H4 (cell line): ENCODE results near the gene ZBTB7C. TPM values are rescaled to one million over a fixed set of nuclear protein-coding genes. Genes with fewer than 3 reads are reported as not detected.

Experiments used
- DNase-seq: peaks from one replicate; pipeline ENCODE4 v3.0.0-alpha.2; 2015; ENCODE audit warnings: low spot score
- total RNA-seq: library from RNA; depleted of rRNA; stranded (reverse); fragments of >200 nt; shearing (Covaris generic); gene quantifications from 2 replicates; pipeline ENCODE4 v1.2.3, GENCODE V29; 2014

The ZBTB7C gene
- total RNA-seq, 1 experiment from 2014 or later = 1.1 TPM

- no peak for DNase-seq
Measured at GRCh38 chr18:48217258-48218250, 191.6 kb downstream of the ZBTB7C start.

DNA sequence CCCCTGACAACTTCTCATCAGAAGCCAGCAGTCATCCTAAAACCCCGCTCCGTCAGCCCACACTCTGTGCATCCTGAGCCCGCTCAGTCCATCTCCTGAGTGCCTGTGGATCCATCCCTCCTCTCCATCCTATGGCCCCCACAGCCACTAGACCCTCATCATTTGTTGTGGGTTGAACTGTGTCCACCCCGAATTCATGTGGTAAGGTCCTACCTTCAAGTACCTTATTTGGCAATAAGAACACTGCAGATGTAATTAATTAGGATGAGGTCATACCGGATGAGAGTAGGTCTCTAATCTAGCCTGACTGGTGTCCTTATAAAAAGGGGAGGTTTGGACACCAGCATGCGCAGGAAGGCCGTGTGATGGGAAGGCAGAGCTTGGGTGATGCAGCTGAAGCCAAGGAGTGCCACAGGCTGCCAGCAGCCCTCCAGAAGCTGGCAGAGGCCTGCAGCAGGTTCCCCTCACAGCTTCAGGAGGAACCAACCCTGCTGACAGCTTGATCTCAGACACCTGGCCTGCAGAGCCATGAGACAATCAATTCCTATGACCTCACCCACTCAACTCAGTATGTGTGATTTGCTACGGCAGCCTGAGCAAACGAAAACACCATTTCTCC is 192.4 kb downstream of the ZBTB7C start:
- peak; percentile 50 for DNase-seq

DNA sequence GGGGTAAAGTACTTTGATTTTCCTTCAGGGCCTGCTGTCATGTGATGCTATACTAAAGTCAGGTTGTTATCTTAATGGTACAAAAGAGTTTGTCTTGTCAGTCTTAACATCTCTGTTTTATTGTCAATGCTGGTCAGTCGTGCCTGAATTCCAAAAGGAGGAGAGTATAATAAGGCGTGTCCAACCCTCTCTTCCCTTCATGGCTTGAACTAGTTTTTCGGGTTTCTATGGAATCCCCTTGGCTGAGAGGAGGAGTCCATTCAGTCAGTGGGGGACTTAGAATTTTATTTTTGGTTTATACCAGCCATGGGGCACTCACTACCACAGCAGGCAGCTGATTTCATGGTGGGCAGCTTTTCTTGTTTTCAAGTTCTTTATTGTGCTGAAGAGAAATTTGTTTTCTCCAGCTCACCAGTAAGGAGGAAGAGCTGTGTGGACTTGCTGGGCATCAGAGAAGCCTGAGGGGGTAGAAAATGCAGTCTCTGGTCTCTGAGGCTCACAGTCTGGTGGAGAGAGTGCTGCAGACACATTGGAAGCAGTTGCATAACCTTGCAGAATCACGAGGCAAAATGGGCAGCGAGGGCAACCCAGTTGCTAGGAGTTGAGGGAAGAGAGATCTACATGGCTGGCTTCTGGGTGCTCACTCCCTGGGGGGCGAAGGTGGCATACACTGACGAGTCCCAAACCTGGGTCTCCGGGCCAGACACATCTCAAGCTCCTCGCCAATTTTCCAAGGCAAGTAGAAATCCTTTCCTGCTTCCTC is 193.1 kb downstream of the ZBTB7C start:
- DNase-seq = no peak

DNA sequence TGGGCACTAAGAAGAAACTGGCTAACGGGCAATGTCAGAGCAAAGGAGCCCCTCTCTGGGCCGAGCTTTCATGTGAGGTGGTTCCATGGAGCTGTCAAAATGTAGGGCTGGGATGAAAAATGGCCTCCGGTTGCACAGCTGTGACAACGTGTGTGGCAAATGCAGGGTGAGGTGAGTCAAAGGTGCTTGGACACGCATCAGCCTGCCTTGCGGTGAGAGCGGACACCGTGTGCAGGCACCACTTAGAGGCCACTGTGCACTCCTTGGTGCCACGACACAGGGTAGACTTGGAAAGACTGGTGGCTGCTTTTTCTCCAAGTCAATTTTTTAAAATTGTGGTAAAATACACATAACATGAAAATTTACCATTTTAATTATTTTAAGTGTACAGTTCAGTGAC is 195.4 kb downstream of the ZBTB7C start:
- DNase-seq = no peak

DNA sequence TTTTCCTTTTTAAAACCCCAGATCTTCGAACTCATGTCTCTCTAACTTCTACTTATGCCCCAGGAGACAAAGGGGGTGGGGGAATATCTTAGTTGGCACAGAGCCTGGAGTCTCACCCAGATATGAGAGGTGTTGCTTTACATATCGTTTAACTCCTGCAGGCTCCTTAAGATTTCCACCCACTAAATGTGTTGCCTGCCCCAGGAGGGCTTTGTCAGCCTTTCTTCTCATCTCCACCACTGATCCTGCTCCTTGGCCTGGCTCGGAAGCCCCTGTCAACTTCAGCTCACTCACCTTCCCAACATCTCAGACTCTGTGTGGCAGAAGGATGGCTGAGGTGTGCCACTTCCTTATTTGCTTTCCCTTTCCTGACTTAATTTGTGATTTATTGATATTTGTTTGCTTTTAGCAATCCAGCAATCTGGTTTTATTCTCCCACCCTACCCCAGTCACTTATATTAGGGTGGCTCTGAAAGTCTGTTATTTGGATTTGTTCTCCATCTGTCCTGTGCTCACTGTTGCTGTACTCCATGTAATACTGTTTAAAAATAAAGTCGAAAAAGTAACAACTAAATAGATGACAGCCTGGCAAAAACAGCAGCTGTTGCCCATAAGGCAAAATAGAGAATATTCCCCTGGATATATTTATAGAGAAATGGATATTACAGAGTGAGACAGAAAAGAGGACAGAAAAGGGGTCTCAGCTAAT is 200.6 kb downstream of the ZBTB7C start:
- DNase-seq = no peak

DNA sequence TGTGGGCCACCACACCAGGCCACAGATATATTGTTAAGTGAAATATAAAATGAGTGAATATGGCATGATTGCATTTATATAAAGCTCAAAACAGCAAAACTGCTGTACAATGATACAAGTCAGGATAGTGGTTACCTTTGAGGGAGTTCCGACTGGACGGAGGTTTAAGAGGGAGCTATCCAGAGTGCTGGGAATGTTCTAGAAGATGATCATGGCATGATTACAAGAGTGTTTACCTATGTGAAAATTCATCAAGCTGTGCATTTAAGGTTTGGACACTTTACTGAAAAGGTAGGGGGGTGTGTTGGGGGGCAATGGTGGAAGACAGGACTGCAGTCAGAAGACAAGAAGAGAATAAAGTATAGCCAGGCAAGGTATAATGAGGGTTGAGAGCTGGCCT is 201.4 kb downstream of the ZBTB7C start:
- no peak for DNase-seq

- DNase-seq = no peak
Measured at GRCh38 chr18:48206887-48207286, 202.3 kb downstream of the ZBTB7C start.

DNA sequence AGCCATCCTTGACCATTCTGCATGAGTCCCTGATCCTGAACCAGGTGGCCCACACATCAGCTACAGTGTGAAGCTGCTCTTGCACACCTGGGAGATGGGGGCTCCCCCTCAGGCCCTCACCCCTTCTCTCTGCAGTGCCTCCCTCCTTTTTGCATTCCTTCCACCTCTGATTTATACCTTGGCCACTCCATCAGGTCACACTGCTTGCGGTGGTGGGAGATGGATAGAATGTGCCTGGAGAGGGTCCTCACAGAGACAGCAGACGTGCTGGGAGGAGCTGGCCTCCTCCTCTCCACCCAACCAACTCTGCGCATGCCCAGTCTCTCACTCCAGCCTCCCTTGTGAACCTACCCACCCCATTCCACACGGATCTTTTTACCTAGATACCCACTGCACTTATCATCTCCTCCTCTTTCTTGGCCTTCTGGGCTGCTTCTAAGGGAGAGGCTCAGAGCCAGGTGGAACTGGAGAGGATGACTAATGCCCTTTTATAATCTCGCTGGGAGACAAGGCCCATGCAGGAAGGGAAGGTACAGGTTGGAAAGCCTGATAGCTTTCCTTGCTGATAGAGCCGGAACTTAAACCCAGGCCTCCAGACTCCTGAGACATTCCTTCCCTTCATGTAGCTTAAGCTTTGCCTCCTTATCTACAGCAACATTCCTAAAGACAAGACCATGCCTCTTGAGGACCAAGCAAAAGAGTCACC is 205.1 kb downstream of the ZBTB7C start:
- no peak for DNase-seq

- DNase-seq = no peak
Measured at GRCh38 chr18:48203288-48203945, 205.8 kb downstream of the ZBTB7C start.

- DNase-seq = no peak
Measured at GRCh38 chr18:48202350-48203260, 206.6 kb downstream of the ZBTB7C start.

DNA sequence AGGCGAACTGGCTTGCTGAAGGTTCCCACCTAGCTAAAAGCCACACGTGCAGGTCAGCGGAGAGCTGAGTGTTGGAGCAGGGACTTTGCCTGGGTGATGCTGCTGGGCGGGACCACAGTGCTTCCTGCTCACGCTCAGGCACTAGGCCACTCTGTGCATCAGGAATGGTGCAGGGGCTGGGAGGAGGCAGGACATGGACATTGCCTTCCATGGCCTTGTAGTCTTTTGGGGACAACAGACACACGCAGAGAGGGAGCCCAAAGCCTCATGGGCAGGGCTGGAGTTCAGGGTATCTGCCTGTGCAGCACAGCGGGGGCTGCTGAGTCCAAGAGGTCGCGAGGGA is 207.2 kb downstream of the ZBTB7C start:
- DNase-seq = no peak

GRCh38 chr18:48201337-48202005 is 207.7 kb downstream of the ZBTB7C start:
- DNase-seq = no peak

DNA sequence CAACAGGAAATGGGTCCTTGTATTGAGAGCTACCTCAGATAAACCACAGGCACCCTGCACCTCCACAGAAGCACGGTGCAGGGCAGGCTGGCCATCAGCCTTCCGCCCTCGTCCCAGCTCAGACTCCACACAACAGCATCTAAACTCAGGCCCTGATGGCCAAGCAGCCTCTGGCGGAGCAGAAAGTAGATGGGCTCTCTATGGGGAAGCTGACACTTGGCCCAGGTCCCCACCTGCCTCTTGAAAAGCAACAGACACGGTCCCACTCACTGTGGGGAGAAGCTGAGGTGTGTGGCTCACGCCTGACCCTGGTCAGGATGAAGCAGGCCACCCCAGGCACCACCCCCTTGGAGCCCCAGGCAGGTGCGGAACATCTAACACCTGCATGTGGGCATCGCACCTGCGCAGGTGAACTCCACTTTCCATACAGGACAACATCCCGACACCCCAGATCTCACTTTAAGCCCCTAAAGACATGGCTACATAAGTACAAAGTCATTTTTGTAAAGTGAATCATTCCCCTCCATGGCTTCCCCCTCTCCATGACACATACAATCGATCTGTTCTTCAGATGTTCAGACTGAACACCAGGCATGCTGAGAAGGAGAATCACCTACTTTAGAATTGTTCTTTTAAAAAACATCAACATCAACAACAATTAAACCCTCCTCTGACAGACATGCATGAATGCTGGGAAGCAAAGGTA is 208.4 kb downstream of the ZBTB7C start:
- no peak for DNase-seq

DNA sequence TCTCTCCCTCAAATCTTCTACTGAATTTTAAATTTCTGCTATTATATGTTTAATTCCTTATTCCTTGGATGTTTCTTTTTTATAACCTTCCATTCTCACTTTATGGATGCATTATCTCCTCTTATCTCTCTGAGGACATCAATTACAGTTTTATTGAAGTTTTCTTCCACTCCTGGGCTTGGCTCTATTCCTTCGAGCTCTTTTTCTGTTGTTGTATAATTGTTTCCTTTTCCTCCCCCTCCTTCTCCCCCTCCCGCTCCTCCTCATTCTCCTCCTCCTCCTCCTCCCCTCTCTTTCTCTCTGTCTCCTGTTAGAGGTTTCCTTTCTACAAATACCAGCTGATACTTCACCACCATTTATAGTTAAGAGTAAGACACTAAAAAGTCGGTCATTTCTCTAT is 209.8 kb downstream of the ZBTB7C start:
- DNase-seq = no peak

DNA sequence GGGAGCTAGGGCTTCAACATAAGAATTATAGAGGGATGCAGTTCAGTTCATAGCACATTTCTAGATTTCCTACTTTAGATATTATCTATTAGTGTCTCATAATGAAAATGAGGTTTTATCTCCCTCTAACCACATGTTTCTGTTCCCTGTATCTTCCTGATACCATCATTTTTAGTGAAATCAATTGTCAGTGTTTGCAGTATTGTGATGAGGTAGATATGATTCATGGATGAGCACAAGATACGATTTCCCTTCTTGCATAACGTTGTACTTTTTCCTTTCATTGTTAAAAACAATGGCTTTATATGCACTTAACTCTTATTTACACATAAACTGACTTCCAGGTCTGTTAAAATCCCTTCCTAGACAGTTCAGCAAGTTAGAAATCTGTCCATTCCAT is 211.4 kb downstream of the ZBTB7C start:
- no peak for DNase-seq

DNA sequence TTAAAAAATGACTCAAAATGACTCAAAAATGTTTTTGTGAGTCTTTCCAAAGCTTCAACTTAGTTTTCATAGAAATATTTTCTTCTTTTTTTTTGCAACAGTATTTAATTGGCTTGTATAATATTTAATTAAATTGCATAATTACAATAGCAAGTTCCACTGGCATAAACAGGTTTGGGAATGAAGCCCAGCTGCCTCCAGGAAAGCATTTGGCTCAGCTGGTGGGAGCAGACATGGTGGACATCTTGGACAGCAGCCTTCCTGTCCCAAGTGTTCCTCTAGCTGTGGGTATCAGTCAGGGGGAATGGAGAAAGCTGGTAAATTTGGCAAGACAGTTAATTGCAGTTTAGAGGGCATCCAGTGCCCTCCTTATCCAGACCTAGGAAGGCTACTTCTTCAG is 213.4 kb downstream of the ZBTB7C start:
- DNase-seq = no peak

- DNase-seq = no peak
Measured at GRCh38 chr18:48194591-48195181, 214.5 kb downstream of the ZBTB7C start.
